GM21381 (cell line): ENCODE results near the gene TTLL10.

Source experiments
- ATAC-seq: cut with Tn5 transposase; IDR thresholded peaks from one replicate; pipeline ENCODE4 v1.9.1; 2021; ENCODE audit warnings: mild to moderate bottlenecking, moderate library complexity; ENCODE audit not compliant: unreplicated experiment

TTLL10 gene

DNA sequence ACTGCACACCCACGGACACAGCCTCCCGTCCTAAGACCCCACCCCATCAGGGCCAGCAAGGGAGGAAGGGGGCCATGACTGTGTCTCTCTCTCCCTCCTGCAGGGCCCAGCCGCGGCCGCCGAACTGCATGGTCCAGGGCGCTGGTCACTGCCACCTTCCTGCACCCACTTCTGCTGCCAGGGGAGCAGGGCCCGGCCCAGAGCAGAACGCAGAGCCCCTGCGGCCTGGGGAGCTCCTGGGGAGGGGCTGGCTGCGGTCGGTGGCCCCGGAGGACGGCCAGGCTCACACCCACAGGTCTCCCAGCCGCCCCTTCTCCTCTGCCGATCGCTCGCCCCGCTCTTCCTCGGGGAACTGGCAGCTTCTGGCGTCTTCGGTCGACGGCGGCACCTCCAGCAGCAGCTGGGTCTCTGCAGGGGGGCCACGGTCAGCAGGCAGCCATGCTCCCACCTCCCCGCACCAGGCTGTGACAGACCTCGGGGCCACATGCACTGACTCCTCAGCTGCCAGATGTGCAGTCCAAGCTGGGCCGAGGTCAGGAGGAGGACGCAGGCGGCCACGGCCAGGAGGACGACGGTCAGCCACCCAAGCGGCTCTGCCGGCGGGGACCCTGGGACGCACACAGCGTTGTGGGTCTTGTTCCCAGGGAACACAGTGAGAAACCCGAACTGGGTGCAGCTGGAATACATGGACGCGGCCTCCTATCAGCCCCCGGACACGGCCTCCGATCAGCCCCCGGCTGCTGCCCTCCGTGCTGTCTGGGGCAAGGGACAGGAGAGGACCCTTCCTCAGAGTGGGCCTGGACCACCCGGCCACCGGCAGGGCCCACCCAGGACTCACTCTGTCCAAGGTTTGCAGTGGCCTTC lies 30.1 kb downstream of the TTLL10 start:
- no peak for ATAC-seq

DNA sequence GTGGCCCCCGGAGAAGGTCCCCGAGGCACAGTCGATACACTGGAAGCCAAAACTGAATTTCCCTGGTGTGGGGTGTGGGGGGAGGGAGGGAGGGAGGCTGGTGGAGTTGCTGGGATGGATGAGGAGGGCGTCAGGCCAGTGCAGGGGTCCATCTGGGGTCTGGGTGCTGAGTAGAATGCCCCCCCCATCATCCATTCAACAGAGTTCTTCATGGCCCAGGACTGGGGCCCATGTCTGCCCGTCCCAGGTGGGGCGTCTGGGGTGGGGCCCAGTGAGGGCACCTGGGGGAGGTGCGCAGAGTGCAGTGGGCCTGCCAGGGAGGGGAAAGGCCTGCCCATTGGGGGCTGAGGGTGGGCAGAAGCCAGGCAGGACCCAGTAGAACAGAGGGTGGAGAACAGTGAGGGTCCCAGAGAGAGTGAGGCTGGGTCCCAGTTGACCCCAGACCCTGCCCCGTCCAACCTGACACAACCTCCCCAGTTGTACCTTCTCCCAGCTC lies 30.8 kb downstream of the TTLL10 start:
- no peak for ATAC-seq

DNA sequence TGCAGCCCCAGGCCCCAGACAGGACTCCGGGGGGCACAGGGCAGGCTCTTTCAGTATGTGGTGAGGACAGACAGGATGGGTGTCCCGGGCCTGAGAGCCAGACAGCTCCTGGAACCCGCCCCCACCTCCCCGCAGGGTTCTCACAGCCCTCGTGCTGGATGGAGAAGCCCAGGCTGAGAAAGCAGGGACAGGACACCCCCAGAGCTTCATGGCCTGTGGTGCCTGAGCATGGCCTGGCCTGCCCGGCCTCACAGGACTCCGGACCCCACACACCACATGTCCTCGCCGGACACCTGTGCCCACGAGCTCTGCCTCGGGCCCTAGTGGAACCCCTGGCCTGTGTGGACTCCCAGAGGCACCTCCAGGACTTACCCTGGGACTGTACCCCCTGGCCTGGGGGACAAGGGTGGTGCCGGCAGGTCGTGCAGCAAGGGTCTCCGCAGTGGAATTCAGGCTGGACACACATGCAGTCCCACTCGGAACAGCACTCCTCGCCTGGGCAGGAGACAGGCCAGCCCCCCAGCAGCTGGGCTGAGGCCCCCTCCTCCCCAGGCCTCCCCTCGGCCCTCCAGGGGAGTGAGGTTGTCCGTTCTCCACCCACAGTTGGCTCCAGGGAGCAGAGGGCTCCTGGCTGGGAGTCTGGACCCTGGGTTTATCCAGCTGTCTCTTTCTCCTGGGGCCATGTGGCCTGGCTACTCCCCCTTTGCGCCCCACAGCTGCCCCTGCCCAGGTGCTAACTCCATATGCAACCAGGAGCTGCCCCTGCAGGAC lies 31.5 kb downstream of the TTLL10 start:
- no peak for ATAC-seq

DNA sequence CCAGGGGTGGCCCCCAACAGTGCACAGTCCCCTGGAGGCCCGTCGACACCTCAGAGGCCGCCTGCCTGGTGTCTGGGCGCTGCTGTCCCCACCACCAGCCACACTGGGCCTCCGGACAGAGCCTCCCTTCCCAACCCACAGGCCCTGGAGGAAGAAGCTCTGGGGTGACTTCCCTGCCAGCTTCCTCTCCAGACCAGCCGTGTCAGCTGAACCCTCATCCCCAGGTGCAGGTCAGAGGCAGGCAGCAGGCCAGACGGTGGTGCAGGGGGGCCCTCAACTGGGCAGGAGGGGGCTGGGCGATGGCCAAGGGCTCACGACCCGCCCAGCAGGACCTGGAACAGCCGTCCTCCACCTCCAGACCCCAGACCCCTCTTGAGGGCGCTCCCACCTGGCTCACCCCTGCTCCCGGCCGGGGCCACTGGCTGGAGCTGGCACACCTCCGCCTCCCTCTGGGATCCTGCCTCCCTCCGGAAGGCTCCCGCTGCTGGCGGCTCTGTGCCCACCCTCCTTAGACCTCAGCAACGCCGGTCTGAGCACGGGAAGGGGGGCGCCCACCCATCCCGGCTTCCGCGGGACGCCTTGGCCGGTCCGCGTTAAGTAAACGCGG lies 32.2 kb downstream of the TTLL10 start:
- ATAC-seq, result no peak

DNA sequence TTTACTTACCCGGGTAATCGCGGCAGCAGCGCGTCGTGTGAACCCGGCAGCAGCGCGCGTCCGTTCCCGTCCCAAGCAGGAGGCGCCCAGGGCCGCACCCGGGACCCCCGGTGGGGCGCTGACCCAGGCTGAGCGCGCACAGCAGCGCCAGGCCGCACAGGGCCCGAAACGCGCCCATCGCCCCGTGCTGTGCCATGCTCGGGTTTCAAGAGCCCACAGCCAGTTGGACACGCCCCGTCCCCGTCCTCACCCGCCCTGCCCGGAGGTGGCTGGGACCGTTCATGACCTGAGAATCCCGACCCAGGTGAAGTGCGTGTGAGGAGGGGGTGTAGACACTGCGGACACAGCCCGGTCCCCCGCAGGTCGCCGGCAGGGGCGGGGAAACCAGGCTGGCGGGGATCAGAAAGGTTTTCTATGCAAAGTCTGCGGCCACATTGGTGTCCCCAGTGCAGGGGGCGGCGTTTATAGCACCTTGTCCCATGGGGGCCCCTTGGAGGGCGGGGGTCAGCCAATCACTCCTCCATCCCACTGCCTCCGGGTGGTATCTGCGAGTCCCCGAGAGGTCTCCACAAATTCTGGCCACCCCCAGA lies 32.8 kb downstream of the TTLL10 start, which contains the start of gene TNFRSF18:
TNFRSF18 (minus strand) TSS at position 217 of the 590 bp plus-strand sequence; CDS start at position 196, 21 bp downstream.
- no peak for ATAC-seq

DNA sequence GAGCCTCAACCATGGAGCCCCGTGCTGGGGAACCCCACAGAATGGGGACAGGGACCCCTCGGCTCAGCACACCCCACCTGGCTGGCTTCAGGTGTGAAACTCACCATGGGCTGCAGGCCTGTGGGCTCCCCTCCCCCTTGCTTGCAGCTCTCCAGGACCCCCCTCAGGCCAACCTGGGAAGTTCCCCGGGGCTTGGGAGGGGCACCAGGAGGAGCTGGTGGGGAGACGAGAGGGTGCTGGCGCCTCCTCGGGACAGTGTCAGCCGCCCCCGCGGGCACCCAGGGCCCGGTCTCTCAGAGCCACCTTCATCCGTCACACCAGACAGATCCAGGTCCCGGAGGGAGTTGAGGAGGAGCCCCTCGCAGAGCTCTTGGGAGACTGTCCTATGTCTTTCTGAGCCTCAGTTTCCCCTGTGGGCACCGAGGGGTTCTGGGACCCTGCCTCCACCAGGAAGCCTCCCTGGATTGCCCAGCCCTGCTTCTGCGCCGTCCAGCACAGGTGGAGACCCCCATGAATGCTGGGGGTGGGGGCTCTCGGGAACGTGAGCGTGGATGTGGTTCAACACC lies 33.4 kb downstream of the TTLL10 start:
- no peak for ATAC-seq

DNA sequence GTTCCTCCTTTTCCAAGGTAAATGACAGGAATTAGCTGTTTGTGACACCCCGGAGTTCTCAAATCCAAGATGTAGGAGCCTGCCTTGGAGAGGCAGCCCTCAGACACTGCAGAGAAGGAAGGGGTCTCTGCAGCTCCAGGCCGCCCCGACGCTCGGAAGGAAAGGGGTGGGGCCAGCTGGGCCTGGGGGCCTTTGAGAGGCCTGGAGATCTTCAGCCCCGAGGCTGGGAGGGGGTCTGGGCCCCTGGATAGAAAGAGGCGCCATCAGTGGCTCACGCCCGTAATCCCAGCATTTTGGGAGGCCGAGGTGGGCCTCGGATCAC lies 33.9 kb downstream of the TTLL10 start:
- ATAC-seq, result no peak

DNA sequence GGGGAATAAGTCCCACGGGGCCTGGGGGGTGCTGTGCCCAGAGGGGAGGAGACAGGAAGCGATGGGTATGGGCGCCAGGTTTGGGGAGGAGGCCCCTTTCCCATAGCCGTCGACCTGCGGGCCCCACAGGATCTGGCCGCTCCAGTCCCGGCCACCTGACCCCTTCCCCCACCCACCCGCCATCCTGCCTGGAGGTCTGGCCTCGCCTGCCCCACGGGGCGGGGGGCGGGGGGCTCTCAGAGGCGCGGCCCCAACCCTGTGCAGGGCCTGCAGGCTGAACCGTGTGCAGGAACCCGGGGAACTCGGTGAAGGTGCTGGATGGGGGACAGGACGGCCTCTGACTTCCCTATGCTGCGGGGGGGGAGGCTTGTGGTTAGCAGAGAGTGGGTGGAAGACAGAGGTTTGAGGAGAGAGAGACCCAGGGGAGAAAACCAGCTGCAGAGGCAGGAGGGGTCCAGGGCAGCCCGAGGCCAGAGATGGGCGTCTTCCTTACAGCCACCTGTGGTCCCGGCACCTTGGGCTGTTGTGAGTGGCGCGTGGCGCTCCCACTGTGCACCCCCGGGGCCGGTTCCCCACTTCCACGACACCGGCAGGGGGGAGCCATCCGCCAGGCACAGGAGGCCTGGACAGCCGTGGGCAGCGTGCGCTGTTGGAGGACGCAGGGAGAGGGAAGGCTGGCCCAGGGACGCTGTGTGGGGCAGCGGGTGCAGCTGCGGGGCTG lies 35.2 kb downstream of the TTLL10 start:
- no peak for ATAC-seq

DNA sequence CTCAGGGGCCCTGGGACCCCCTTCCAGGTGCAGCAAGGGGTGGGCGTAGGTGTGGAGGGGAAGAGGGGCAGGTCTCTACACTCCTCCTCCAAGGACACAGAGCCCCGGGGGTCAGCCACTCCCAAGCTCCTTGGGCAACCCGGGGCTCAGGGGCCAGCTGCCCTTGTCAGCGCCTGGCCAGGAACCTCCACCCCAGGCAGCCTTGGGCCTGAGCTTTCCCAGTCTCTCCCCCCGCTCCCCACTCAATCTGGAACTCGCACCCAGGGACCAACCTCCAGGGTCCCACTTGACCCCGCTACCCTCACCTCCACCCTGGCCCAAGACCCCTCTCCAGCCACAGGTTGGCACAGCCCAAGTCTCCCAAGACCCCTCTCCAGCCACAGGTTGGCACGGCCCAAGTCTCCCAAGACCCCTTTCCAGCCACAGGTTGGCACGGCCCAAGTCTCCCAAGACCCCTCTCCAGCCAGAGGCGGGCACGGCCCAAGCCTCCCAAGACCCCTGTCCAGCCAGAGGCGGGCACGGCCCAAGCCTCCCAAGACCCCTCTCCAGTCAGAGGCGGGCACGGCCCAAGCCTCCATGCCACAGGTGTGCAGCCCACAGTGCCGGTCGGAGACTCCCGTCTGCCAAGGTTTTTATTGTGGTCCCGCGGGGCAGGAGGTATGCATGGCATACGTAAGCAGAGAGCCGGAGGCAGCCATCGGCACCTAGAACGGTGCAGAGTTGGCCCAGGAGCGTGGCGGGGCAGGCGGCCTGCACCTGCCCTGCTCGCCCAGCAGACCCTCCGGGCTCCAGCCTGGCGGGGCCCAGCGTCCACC lies 37.3 kb downstream of the TTLL10 start:
- ATAC-seq, result no peak

DNA sequence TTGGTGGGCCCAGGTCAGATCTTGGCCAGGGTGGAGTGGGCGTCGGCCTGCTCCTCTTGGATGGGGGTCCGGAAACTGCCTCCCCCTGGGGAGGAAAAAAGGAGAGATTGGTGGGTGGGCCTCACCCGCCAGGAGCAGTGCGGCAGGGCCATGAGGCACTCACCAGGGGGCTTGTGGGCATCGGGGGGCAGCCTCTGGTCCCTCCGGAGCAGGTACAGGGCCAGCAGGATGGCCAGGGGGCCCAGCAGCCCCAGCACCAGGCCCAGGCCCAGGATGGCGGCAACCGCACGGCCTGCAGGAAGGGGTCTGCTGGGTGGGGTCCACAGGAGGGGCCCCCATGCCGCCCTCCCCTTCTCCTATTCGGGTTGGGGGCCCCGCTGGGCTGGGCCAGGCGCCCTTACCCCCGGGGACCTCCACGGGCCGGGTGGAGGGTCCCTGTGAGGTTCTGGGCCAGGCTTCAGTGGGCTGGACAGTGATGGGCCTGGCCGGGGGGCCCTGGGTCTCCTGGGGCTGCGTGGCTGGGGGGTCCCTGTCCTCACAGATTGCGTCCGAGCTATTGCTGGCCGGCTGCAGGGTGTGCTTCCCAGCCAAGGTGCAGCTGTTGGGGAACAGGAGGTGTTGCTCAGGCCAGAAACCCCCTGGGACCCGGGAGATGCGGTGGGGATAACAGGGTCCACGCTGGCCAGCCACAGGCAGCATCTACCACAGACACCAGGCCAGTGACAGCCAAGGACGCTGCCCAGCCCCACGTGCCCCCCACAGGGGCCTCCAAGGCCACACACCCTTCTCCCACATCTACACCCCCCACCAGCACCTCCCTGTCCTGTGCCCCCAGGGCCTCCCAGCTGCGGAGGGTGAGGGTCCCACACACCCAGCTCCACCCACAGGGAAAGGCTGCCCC lies 38.1 kb downstream of the TTLL10 start:
- no peak for ATAC-seq

DNA sequence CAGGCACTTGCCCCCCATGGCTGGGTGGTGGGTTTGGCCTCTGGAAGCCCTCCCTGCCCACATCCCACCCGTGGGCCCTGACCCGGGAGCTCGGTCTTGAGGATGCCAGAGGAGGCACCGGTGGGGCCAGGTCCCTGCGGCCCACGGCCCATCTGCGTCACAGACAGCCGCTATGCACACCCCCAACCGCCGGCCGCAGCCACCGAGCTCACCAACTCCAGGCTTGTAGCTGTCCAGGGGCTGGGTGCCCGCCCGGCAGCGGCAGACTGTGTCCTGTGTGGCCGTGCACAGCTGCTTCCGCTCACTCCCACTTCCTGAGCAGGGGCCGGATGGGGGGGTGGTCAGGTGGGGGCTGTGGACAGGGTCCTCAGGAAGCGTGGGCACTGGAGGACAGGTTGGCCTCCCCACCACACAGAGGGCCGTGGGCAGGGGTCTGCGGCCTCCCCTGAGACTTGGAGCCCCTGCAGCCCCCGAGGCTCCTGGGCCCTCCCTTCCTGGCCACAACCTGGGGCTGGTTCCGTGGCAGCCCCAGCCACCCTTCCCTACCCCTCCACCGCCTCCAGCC lies 39.2 kb downstream of the TTLL10 start:
- no peak for ATAC-seq

DNA sequence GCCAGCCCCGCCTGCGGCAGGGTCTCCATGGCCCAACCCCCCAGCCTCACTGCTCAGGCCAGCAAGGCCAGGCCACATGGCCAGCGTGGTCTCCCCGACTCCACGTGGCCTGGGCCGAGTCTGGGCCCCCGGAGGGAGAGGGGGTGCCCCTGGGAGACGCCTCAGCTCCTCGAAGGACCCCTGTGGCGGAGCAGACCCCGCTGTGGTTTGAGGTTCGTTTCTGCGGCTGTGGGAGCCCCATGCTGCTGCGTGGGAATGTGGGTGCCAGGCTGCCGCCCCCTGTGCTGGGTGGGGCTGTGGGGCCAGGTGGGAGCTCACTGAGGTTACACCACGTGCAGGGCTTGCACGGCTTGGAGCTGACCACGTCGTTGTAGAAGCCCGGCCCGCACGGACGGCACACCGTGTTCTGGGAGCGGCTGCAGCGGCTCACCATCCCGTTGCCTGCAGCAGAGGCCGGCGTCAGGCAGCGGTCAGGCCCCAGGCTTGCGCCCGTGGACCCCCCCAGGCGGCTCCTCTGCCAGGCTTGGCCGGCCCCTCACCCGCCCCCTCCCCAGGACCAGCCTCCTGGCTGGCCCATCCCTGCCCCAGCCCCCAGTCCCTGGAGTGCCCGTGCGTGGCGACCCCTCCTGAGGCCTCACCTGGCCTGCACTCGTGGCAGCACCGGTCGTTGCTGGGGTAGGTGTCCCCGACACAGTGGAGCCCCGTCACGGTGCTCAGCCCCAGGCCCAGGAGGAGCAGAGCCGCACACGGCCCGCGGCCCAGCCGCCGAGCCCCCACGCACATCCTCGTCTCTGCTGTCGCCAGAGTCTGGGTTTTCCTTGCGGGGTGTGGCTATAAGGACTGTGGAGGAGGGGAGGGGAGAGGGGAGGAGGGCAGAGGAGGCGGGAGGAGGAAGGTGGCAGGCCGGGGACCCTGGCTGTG lies 39.9 kb downstream of the TTLL10 start, which contains the start of gene TNFRSF4:
TNFRSF4 (minus strand) TSS at position 809 of the 921 bp plus-strand sequence; CDS start at position 783, 26 bp downstream.
- ATAC-seq, result no peak

DNA sequence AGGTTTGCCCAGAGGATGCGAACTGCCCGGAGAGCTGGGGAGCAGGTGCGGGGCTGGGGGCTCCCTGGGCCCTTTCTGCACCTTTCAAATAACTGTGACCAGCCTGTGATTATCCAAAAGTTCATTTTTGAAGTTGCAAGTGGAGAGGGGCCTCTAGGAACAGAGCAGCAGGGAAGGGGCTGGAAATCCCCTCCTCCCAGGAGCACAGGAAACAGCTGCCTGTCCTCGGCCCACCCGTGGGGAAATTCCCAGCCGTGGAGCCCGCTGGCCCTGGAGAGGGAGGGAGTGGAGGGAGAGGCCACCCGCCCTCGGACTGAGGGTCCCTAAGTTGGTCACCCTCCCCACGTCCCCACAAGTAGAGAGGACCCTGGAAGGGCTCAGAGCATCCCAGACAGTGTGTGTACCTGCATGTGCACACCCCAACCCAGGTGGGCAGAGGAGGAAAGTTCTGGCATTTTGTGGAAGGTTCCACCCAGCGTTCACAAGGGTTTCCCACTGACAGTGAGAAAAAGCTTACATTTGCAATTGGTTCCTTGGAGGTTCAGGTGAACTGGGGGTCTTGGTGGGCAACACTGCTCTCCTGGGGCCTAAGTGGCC lies 41.5 kb downstream of the TTLL10 start:
- ATAC-seq, result no peak

DNA sequence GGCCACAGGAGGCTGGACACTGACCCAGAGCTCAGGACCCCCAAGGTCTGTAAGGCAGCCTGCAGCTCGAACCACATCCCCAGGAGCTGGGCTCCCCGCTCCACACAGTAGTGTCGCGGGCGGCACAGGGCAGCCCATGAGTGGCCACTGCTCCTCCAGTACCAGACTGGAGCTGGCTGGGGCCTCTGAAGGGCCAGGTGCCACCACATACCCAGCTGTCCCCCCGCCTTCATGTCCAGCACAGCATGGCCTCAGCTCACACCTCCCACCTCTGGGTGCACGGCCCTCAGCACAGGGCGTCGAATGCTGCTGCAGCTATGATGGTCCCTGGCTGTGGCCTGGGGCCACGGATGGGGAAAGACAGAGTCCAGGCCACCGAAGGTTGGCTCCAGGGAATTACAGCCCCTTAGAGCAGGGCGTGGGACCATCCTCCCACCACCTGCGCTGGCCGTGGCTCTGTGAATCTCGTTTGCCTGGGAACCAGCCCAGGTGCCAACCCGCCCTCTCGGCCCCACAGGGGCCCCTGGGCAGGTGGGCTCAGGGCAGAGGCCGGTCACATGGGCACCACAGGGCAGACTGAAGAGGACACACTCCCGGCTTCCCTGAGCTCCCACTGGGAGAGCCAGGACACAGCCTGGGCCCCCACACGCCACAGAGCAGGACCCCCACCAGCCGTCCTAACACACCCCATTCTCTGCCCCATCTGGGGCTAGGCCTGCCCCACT lies 42.4 kb downstream of the TTLL10 start:
- ATAC-seq, result no peak

DNA sequence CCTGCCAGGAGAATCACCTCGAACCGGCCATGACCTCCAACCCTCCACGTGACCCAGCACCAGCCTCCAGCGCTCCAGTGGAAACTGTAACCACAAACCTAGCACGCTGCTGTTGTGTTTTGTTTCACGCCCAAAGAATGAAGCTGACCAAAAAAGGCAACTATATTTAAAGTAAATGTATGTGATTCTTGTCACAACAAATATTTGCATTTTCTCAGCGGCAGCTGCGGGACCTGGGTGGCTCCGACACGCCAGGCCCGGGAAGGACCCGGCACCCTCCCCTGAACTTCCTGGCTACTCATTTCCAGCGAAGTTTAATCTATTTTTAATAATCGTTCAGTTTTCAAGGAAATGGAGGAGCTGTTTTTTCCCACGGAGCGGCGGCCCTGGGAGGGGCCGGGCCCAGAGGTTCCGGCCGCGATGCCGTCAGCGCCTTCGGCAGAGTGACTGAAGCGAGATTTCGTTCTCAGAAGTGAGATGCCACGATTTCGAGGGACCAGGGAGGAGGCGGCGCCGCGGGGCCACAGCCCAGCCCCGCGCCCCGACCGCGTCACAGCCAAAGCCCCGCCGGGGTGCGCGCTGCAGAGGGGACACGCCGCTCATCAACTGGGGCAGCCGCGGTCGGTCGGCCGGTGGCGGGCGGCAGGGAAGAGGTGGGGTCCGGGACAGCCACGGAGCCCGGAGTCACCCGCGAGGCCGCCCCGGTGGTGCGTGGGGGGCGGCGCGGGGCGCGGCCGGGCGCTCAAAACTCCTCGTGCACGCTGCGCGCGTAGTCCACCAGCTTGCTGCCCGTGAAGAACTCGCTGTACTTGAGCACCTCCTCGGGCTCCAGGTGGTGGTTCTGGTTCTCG lies 43.3 kb downstream of the TTLL10 start:
- ATAC-seq, result no peak
